GM19395 (cell line): ENCODE results near the gene WHAMM.
A peak's percentile ranks its signal among the peaks of the same experiment; 100 is the strongest.
"Not testable (repeated sequence)": the region's sequence is repeated elsewhere in the genome, so short reads cannot be mapped to it uniquely, and the experiment has no call there.

ENCODE experiments used
- ATAC-seq: cut with Tn5 transposase; IDR thresholded peaks from one replicate; pipeline ENCODE4 v1.9.1; 2021; ENCODE audit warnings: mild to moderate bottlenecking, moderate library complexity; ENCODE audit not compliant: unreplicated experiment

Gene WHAMM

GRCh38 chr15:82799183-82799841 lies 10.1 kb upstream of the WHAMM start:
- no peak for ATAC-seq

DNA sequence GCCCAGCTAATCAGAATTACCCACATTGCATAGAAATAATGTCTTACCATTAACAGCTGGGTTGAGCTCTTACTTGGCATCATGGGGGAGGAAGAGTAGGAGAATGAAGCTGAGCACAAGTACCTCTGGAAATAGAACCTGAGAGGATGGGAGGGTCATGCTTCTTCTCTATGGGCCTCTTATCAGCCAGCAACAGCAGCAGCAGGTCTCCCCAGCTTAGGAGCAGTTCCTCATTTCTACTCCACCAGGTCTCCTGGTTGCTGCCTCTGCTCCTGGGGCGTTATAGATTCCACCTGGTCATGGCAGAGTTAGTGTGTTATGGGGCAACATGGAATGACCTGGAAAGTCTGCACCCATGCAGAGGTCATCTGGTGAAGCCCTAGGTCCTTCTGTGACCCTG lies 6.9 kb upstream of the WHAMM start:
- no peak for ATAC-seq

- no peak for ATAC-seq
These were observed 5.4 kb upstream of the WHAMM start for GRCh38 chr15:82803793-82804574.

DNA sequence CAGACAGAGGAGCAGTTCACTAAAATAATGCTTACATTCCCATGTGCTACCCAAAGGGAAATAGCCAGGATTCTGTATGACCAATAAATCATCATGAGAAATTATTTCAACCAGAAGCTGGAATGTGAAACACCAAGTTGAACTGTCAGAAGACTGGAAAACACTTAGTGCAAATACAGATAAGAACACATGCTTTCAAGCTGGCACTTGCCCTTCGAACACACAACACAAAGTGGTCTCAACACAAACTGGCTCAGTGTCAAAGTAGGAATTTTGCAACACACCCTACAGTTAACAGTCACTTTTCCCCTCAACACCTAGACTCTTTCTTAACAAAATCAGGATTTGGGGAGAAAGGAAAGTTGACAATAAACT lies 4.9 kb upstream of the WHAMM start:
- no peak for ATAC-seq

GRCh38 chr15:82805994-82806406 lies 3.4 kb upstream of the WHAMM start, which contains the start of gene FSD2:
FSD2 (minus strand) TSS chr15:82806069; CDS start chr15:82787390, 18,679 bp downstream.
- peak; percentile 67 for ATAC-seq

DNA sequence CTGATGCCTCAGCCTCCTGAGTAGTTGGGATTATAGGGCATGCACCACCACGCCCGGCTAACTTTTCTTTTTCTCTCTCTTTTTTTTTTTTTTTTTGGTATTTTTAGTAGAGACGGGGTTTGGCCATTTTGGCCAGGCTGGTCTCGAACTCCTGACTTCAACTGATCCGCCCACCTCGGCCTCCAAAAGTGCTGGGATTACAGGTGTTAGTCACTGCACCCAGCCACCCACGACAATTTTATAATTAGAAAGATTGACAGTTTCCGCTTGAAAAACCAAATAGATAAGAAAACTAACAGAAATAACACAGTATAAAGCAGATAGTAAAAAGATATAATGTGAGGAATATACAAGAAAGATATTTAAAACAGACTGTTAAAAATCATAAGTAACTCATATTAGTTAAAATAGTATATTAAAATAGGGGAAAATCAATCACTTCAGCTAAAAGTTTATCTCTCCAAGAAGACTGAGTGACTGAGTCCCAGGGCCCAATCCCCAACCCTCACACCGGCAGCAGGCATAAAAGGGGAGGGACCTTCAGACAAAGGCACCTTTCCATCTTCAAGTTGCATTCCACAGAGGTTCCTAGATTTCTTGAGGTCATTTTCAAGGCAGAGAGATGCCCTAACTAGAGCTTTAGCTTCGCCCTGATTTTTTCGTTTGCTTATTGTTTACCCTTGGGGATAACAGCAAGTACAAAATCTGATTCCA lies 1.4 kb upstream of the WHAMM start:
- no peak for ATAC-seq

DNA sequence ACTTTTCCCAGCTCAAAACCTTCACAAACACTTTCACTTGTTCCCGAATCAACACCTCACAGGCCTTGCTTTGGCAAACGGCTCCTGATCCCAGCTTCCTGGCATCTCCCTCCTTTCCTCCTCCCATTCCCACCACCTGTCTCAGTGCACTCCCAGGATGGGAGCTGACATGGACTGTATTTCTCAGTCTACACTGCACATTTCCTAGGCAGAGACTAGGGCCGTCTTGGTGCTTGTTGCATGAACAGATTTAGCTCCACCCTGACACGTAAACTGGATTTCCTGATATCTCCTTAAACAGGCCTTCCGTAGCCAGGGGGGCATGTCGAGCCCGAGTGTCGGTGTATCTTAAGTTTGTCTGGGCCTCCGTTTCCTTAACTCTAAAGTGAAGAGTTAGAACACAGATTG lies 790 bp upstream of the WHAMM start:
- ATAC-seq: no peak

- ATAC-seq: peak; percentile 19
These were observed 847 bp downstream of the WHAMM start for GRCh38 chr15:82810061-82810889.

GRCh38 chr15:82810890-82811426 lies 1.5 kb downstream of the WHAMM start:
- ATAC-seq: no peak

GRCh38 chr15:82812994-82813393 lies 3.6 kb downstream of the WHAMM start:
- no peak for ATAC-seq

DNA sequence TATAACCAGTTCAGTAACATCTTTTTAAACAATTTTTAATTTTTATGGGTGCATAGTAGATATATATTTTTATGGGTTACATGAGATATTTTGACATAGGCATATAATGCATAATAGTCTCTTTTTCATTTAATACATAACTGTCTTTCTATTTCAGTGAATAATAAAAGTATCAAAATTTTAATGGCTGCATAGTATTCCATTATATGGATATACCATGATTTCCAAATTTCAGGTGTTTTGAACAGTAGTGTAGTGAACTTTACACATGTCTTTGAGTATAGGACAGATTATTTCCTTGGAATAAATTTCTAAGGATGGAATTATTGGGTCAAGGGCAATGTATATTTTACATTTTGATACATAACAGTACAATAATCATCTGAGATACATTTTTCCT lies 10.7 kb downstream of the WHAMM start:
- no peak for ATAC-seq

DNA sequence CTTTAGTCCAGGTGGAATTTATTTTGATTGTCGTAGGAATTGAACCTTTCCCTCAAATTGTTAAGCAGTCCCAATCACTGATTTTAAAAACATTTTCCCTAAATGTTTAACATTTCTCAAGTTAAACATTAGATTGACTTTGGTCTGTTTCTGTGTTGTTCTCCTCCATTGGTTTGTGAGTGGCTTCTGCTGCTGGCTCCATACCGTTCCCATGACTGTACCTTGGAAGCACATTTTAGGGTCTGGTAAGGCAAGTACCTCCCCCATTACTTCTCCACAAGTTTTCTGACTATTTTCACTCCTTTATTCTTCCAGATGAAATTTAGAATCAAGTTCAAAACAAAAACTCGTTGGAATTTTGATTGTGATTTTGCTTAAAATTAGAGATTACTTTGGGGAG lies 12.0 kb downstream of the WHAMM start:
- not testable (repeated sequence) for ATAC-seq

DNA sequence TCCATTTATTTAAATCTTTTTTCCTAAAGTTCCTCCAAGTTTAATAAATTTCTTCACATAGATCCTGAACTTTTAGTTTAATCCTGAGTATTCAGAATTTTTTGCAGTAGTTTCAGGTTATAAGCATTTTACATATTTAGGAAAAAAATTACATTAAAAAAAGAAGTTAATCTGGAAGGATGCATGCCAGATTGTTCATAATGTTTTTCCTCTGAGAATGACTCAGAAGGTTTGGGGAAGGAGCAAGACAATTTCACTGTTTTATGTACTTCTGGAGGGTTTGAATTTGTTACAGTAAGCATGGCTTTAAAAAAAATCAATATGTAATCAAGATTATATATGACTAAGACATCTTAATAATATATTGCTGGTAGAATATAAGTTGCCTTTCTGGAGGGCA lies 12.4 kb downstream of the WHAMM start:
- ATAC-seq: not testable (repeated sequence)

- no peak for ATAC-seq
These were observed 13.6 kb downstream of the WHAMM start for GRCh38 chr15:82823049-82823448.

GRCh38 chr15:82828075-82828474 lies 18.6 kb downstream of the WHAMM start:
- ATAC-seq: no peak

GRCh38 chr15:82829234-82829633 lies 19.8 kb downstream of the WHAMM start:
- ATAC-seq: no peak

- no peak for ATAC-seq
These were observed 21.2 kb downstream of the WHAMM start for GRCh38 chr15:82830427-82831173.

- ATAC-seq: no peak
These were observed 22.6 kb downstream of the WHAMM start for GRCh38 chr15:82831894-82832600.
